IMR-90 (cell line): ENCODE results near the gene DBF4B.

Source experiments
- BHLHE40 ChIP-seq: fragments of 150-350 bp; IDR thresholded peaks from 2 replicates; pipeline ENCODE4 v1.6.1; 2016; ENCODE audit warnings: mild to moderate bottlenecking, low read depth, low read length
- POLR2A ChIP-seq: IDR thresholded peaks from 2 replicates; pipeline ENCODE4 v1.6.1; 2012; ENCODE audit warnings: mild to moderate bottlenecking, low read depth, low read length
- TF ChIP-seq, protein P1 (sequence below): conservative IDR thresholded peaks from 2 replicates; pipeline ENCODE4 v1.5.1; 2012; ENCODE audit warnings: mild to moderate bottlenecking, low read depth, low read length, improper control_type of control experiment

DNA sequence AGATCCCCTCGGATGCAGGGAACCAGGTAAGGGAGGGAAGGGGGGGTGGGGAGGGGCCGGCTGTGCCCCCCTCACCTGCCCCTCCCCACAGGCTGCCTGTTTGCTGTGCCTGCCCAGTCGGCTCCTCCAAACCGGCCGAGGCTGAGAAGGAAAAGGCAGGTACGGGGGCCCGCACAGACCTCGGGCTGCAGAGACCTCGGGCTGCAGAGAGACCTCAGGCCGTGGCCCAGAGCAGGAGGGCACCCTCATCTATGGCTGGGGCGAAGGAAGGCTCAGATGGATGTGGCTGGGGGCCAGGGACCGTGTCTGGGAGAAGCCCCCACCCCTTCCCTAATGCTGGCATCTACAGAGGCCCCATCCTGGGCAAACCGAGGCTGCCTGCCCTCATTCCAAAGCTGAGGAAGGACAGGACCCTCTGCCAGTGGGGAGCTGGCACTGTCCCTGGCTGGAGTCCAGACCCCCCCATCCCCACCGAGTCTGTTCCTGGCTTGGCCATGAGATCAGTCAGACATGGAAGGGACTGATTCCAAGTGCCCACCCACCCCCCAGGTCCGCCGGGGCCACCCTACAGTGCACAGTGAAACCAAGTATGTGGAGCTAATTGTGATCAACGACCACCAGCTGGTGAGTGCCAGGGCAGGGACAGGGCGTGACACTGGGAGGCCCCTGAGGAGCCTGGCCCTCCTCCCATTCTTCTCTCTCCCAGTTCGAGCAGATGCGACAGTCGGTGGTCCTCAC, 64.0 kb downstream of the DBF4B start:
- TF ChIP-seq, protein P1, sequence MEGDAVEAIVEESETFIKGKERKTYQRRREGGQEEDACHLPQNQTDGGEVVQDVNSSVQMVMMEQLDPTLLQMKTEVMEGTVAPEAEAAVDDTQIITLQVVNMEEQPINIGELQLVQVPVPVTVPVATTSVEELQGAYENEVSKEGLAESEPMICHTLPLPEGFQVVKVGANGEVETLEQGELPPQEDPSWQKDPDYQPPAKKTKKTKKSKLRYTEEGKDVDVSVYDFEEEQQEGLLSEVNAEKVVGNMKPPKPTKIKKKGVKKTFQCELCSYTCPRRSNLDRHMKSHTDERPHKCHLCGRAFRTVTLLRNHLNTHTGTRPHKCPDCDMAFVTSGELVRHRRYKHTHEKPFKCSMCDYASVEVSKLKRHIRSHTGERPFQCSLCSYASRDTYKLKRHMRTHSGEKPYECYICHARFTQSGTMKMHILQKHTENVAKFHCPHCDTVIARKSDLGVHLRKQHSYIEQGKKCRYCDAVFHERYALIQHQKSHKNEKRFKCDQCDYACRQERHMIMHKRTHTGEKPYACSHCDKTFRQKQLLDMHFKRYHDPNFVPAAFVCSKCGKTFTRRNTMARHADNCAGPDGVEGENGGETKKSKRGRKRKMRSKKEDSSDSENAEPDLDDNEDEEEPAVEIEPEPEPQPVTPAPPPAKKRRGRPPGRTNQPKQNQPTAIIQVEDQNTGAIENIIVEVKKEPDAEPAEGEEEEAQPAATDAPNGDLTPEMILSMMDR, result no peak
- TF ChIP-seq POLR2A (no peak), BHLHE40 (no peak)
